H54 (cell line): ENCODE results near the gene TMEM221.
A peak's percentile ranks its signal among the peaks of the same experiment; 100 is the strongest.

Experiments used
- DNase-seq: peaks from one replicate; pipeline ENCODE4 v3.0.0; 2011; ENCODE audit warnings: low spot score, mixed read lengths; ENCODE audit not compliant: insufficient read length
- FAIRE-seq: peaks from 3 replicates; lab custom pipeline; 2011; peaks lifted over from hg19 to GRCh38; lab: Jason Lieb, UNC
- POLR2A ChIP-seq: IDR thresholded peaks from 2 replicates; pipeline ENCODE4 v1.6.1; 2011; ENCODE audit warnings: low read depth, mild to moderate bottlenecking, low read length

Gene TMEM221

DNA sequence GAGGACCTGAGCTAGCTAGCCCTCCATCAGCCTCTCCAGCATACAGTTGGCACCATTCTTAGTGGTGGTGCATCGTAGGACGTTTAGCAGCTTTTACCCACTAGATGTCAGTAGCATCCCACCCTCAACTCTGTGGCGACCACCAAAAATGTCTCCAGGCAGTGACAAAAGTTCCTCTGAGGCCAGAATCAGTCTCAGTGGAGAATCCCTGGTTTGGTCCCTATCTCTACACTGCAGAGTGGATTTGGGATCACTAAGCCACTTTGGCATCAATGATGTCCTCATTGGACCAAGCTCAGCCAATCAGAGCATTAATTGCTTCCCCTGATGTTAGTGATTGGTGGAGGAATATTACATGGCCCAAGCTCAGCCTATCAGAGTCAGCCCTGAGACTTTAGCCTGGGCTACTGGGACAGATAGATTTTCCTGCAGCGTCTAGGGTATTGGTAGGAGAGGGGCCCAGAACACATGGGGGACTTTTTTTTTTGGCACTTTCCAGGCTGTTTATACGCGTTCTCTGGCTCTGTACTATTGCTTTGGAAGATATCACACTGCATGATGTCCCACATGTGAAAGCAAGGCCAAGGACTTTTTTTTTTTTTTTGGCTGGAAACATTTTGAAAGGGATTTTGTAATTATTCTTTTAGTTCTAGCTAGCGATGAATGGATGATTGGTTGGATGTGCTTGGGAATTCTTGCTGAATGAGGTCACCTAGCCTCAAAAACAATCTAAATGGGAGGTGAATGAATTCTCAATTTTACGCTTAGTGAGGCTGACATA is 7.0 kb downstream of the TMEM221 start:
- FAIRE-seq = no peak
- no peak for TF ChIP-seq POLR2A
- no peak for DNase-seq

DNA sequence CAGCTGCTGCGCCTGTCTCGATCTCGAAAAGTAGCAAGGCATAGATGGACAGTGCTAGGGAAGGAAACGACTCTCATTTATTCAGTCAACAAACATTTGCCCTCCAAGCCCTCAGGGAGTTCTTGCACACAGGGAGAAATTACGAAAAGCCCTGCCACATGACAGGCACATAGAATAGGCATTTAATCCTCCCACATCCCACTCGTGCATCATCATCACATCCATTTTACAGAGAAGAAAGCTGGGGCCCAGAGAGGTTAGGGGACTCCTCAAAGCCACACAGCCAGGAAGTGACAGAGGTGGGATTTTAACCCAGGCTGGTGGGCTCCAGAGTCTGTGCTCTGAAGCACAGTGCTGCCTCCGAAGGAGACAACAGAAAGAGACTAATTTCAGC is 11.6 kb downstream of the TMEM221 start:
- no peak for TF ChIP-seq POLR2A
- FAIRE-seq (no peak), DNase-seq (no peak)

DNA sequence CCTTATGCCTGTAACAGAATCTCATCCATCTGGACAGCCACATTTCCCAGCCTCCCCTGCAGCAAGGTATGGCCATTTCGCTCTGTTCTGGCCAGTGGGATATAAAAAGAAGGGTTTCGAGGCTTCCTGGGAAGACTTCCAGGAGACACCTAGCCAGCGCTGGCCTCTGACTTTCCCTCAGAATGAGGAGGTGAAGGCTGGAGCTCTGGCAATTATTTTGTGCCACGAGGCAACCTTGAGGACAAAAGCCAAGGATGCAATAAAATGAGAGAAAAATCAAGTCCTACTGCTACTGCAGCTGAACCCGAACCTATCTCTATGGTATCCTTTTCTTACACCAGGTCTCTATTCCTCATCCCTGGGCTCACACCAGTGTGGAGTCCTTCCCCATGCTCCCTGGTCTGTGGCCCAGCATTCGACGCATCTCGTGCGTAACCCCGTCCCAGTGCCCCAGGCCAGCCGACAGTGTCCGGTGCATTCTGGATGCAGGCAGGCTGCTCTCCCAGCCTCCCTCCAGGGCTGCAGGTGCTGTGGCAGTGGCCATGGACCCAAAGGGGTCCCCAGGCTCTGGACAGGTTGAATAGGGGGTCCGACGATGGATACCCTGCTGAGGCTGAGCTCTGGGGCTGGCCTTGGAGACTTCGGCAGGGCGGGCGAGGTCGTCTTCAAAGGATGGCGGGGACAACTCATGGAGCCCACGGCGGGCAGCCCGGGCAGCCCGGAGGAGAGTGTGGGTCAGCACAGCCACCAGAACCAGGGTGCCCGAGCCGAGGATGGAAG is 12.2 kb downstream of the TMEM221 start:
- no peak for FAIRE-seq

DNA sequence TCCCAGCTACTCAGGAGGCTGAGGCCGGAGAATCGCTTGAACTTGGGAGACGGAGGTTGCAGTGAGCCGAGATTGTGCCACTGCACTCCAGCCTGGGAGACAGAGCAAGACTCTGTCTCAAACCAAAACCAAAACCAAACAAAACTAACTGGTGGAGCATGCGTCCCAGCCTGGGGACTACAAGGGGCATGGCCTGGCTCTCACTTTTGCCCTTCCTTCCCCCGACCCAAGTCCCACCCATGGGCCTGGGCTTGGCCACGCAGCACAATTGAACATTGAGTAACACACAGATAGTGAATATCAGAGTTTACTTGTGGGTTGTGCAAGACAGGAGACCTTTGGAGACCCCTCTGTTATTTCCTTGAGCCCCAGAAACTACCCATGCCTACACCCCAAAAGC is 13.2 kb downstream of the TMEM221 start:
- DNase-seq (no peak), FAIRE-seq (no peak)
- TF ChIP-seq POLR2A = no peak

More for the DNA sequence above, 12.2 kb downstream of the TMEM221 start:
- no peak for TF ChIP-seq POLR2A
- no peak for DNase-seq

DNA sequence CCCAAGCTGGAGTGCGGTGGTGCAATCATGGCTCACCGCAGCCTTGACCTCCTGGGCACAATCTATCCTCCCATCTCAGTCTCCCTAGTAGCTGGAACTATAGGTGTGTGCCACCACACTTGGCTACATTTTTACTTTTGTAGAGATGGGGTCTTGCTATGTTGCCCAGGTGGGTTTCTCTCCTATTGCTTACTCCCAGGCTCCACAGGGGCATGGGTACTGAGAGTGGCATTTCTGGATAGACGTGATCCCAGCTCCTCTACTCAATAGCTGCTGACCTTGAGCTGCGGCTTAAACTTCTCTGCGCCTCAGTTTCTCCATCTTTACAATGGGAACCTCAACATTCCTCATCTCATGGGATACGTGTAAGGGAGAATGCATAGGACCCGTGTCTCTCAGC is 17.1 kb downstream of the TMEM221 start:
- no peak for FAIRE-seq
- no peak for TF ChIP-seq POLR2A
- DNase-seq = no peak

DNA sequence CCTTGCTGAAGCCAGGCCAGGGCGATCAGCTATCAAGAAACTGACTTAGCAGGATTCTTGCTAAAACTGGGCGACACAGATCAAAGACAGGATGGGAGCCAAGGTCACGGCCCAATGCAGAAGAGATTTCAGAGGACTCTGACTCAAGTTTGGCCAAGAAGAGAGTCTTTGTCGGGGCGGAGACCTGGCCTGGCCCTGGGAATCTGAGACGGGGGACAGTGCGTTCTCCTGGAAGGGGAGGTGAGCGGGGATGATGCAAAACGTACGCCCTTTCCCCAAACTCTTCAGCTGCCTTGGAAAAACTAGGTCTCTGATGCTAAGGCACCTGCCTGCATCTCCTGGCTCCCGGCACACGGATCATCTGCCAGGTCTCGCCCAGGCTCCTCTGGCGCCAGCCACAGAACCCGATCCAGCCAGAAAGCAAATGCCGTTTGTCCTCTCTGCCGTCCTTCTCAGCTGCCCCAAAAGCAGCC is 18.8 kb downstream of the TMEM221 start:
- no peak for TF ChIP-seq POLR2A
- no peak for FAIRE-seq
- DNase-seq = no peak

DNA sequence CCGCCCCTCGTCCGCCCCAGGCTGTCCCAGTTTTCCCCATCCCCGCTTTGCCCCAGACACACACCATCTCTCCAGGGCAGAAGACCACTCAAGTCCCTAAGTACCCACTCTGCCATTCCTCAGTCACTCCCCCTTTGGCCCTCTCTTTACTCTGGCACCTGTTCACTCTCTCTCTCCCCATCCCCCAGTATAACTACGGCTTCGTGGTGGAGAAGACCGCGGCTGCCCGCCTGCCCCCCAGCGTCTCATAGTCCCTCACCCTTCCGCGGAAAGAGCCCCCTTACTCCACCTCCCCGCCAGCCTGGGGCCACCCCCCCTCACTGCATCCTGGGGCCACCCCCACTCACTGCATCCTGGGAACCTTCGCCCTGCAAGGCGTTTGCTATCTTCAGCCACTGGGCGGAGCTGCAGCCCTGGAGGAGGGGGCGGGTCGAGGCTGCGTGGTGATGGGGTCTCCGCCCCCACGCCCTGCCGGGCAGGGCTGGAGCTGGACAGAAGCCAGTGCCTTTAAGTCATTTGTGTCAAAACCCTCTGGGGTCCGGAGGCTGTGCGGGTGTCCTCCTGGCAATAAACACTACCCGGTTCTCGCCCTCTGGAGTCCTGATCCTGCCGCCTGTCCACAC is 23.6 kb downstream of the TMEM221 start:
- DNase-seq (no peak), FAIRE-seq (no peak)

DNA sequence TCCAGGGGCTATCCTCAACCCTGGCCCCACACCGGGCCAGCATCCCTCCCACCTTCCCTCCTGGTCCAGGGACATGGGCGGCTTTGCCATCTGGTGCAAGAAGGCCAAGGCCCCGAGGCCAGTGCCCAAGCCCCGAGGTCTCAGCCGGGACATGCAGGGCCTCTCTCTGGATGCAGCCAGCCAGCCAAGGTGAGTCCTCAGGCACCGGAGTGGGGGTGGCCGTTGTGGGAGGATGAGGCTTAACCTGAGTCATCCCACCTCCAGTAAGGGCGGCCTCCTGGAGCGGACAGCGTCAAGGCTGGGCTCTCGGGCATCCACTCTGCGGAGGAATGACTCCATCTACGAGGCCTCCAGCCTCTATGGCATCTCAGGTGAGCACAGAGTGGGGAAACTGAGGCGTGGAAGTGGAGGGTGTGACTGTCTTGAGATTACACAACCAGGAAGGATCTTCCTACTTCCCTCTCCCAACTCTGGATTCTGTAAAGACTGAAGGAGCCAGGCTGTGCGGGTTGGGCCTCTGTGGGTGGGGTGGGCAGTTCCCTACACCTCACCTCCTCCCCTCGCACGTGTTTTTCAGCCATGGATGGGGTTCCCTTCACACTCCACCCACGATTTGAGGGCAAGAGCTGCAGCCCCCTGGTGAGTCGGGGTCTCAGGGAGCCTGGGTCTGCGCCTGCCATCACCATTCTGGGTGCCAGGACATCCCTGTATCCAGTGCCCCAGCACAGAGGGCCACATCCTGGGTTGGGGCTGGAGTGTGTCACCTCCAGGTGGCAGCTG is 24.8 kb downstream of the TMEM221 start:
- no peak for TF ChIP-seq POLR2A
- FAIRE-seq (no peak), DNase-seq (no peak)

More for the DNA sequence above, 23.6 kb downstream of the TMEM221 start:
- TF ChIP-seq POLR2A = no peak

DNA sequence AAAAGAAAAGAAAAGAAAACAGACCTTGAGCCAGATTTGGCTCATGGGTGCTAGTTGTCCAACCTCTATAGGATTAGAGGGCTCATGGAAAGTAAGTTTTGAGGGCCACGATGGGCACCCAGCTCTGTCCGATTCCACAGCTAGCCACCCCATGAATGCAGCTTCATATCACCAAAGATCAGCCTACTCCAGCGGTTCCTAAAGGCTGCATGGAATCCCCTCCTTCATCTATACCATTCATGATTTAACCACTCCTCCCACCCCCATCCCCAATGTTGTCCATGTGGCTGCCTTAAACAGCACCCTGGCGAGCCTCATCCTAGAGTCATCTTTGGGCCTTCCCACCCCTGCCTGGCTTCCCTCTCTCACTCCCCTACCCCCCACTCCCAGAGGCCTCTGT is 26.5 kb downstream of the TMEM221 start:
- DNase-seq (no peak), FAIRE-seq (no peak)
- TF ChIP-seq POLR2A = no peak

DNA sequence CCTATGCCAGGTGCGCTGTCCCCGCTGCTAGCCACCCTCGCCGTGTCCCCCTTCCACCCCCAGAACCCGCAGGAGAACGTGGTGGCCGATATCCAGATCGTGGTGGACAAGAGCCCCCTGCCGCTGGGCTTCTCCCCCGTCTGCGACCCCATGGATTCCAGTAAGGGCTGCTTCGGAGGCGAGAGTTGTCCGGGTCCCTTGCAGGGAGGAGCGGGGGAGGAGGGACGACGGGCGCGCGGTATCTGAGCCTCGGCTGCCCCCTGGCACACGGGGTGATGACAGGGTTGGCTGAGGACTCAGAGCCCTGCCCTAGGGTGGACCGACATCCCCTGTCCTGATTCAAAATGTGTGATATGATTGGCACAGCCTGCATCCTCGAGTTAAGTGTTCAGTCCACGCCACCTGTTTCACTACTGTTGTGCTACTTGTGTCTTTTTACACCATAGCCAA is 28.0 kb downstream of the TMEM221 start:
- no peak for TF ChIP-seq POLR2A
- DNase-seq = no peak
- FAIRE-seq = no peak

DNA sequence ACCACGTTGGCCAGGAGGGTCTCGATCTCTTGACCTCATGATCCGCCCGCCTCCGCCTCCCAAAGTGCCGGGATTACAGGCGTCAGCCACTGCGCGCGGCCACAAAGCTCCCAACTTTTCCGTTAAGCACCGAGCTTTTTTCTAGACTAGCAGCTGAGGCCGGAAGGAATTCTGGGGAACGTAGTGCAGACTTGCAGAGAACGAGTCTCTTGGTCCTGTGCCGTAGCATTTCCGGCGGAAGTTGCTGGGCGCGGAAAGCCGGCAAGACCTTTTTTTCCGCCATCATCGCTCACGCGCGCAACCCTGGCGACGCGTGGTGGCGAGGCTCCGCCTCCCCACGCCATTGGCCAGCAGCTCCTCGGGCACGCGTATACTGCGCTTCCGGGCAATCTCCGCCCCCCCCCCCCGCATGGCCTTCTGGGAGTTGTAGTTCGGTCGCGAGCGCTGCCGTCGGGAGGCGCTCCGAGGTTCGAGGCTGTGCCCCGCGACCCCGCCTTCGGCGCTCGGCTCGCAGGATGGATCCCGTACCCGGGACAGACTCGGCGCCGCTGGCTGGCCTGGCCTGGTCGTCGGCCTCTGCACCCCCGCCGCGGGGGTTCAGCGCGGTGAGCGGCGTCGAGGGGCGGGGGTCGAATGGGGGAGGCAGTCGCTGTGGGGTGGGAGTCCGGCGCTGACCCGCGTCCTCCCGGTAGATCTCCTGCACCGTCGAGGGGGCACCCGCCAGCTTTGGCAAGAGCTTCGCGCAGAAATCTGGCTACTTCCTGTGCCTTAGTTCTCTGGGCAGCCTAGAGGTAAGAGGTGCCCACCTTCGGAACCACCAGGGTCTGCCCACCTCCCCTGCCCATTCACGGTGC is 28.6 kb downstream of the TMEM221 start, which contains the start of gene MVB12A:
Gene MVB12A (plus strand): TSS at position 427 of the 854 bp plus-strand sequence. CDS start 89 bp downstream, at position 516.
- FAIRE-seq (peak; percentile 93), DNase-seq (peak; percentile 96)
- peak; percentile 45 for TF ChIP-seq POLR2A

DNA sequence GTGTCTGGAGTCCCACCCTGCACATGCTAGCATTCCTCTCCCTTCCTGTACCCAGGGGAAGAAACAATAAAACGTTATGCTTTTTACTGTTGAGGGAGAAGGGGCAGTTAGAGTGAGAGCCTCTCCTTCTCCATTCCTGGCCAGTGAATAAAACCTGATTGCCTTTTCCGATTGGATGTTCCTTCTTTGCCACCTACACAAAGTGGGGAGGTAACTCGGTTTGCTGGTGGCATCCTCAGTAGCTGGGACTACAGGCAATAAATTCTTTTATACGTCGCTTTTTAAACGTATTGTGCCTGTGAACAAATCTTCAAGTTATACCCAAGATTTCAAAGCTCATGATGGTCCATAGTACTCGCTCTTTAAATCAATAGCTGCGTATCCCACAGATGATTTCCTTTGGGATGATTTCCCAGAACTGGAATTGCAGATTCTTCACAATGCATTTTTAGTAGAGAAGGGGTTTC is 29.3 kb downstream of the TMEM221 start:
- DNase-seq (no peak), FAIRE-seq (no peak)
- TF ChIP-seq POLR2A = no peak
